HG03439 (cell line): ENCODE measurements around the gene MPPED2.

Source experiments
- ATAC-seq: cut with Tn5 transposase; IDR thresholded peaks from one replicate; pipeline ENCODE4 v1.9.1; 2021; ENCODE audit warnings: mild to moderate bottlenecking, moderate library complexity; ENCODE audit not compliant: unreplicated experiment

The MPPED2 gene

DNA sequence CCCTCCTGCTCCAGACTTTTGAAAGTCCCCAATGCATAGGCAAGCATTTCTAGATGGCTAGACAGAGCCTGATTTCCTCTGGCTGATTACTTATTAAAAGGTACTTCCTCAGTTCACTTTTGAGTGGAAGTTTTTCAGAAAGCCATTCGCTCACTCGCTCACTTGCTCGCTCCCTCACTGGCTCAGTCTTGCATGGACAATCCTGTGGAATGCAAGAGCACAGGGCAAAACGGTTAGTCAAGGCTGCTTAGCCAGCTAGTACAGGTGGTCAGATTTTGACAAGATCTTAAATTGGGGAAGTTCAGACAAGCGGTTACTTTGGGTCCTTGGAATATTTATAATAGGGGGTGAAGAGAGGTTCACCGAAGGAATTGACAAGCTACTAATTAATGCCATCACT, 162.3 kb downstream of the MPPED2 start:
- ATAC-seq = no peak

DNA sequence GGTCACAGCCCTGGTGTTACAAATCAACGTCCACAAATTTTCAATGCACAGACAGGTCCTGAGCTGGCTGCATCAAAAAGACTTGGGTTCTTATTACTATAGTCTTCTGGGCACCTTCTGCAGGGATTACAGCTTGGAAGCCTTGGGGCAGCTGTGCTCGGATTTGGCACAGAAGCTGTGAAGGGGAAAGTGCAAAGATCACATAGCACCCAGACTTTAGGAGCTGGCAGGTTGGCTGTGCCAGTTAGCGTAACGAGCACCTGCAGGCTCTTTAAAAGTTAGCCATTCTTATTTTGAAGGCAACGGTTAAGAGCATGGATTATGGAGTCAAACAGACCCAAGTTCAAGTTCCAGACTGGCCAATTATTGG, 162.9 kb downstream of the MPPED2 start:
- ATAC-seq = no peak

DNA sequence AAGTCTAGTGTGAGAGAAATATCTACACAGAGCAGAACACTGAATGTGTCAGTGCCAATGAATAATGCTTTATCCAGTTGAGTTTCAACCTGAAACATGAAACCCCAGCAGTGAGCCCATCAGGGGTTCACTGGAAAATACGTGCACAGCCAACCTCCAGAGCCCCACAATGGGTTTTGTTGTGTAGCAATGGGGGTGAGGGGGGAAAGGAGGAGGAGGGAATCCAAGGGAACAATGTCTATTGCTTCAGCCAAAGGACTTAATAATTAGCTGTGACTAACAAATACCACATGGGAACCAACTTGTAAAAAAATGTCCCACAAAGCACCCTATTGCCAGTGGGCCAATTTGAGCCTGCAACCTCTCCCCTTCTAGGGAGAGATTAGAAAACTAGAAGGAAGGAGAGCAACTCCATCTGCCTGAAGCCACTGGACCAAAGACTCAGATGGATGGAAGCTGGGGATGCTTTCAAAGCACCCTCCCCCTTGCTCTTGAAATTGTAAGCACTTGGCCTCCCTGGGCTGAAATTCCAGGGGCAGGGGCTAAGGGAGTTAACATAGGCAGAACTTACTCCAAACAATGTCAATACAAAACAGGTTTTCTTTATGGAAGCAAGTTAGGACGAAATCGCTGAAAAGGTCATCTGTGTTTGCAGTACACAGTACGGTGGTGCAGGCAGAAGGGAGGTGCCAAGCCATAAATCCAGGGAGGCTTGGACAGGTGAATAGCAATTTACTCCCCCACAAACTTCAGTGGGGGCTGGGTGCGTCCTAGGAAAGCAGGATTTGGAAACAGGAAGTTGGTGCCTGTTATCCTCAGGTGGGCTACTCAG, 163.5 kb downstream of the MPPED2 start:
- ATAC-seq = no peak

DNA sequence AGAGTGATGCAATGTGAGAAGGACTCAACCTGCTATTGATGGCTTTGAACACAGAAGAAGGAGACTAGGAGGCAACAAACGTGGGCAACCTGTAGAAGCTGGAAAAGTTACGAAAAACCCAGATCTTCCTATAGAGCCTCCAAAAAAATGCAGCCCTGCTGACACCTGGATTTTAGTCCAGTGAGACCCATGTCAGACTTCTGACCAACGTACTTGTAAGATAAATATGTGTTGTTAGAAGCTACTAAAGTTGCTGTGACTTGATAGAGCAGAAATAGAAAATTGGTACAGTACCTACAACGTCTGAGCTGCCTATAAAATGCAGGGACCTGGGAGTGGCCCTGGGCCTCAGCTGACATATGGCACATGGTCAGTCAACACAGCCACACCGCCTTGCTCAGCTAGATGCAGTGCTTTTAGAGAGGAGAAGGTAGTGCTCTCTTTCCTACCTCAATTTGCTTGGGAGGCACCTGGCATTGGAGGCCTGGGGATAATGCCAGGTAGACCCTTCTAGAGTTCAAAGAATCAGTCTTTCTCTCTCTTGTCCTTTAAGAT, 165.8 kb downstream of the MPPED2 start:
- ATAC-seq = no peak

DNA sequence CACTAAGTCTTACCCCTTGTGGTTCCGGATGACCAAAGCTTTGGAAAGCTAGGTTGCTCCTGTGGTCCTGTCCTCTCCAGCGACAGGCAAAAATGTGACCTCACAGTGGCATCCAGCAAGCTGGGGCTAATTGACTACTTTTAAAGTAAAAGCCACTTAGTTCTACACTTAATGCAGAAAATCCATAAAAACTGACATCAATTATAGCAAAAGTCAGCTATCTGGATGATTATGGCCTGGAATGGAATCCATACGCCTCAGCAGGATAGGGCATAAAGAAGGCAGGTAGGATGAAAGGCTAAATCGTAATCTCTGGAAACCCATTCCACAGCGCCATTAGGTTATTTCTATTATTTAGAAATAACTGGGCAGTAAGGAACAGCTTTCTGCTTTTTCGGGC, 171.3 kb downstream of the MPPED2 start:
- ATAC-seq = no peak

DNA sequence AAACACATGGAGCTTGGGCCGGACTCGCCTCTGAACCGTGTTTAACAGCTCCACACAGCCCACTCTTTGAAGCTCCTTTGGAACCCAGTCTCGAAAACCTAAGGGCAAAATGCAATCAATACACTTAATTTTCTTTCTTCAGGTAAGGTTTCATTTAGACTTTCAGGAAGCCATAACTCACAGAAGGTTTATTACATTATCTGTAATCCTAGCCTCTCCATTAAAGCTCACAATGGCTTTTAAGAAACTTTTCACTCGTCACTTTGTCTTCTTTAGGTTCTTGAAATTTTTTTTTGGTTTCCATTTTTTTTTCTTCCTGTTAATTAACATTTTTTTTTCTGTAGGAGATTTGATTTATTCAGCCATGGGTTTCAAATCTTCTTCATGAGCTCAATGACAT, 171.9 kb downstream of the MPPED2 start:
- no peak for ATAC-seq

DNA sequence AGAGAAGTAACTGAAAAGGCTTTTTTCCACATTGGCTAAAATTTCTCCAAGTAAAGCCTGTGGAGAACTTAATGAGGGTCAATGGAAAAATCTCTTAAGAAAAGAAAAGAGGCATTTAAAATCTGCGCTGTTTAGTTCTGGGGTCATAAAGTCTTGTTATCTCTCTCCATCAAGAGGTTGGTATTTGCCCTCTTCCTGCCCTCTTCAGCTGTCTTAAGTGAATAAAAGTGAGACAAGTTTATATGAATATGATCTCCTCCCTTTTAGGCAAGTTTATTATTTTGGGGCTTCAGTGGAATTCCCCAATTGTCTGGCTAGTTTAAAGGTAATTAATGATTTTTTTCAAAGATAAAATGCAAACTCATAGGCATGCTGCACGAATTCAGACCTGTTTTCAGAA, 173.6 kb downstream of the MPPED2 start:
- ATAC-seq = no peak

DNA sequence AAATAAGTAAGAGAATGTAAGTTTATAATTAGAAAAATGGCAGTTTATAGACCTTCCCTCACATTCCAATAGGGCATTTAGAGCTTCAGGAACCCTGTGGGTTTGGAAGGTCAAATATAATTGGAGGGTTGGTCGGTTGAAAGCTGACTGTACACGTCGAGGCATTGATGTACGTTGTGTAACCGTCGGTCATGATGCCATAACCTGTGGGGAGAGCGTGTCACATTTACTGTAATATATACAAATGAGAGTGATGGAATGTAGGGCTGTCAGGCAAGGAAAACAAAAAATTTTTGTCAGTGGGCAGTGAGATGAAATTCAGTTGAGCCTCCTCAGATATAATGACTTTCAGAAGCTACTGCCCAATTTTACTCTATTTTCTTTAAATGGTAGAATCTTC, 174.8 kb downstream of the MPPED2 start:
- no peak for ATAC-seq

DNA sequence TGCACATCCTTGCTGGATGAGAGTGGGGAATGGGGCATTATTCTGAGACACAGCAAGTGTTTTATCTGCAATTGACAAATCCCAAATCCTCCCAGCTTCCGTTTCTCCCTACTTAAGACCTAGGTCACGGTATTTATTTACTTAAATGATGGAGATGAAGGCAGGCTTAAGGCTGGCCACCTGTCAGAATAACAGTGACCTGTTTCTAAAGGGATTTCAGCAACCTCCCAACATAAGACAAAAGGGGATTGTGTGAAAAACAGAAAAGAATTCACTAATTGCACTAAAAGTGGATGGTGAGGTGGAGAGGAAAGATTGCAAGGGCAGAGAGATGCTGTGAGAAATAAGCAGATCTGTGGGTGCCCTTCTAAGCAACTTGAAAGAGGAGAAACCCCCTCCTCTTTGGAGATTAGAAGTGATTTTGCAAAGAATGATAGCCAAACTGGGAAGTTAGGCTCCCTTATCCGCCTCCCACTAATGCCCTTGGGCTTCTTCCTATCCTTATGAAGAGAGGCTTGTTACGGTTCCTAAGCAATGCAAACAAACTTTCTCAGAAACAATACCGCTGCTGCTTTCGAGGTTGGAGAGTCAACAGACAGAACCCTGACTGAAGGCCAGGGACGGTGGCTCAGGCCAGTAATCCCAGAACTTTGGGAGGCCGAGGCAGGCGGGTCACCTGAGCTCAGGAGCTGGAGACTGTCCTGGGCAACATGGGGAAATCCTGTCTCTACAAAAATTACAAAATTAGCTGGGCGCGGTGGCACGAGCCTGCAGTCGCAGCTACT, 179.0 kb downstream of the MPPED2 start:
- no peak for ATAC-seq

DNA sequence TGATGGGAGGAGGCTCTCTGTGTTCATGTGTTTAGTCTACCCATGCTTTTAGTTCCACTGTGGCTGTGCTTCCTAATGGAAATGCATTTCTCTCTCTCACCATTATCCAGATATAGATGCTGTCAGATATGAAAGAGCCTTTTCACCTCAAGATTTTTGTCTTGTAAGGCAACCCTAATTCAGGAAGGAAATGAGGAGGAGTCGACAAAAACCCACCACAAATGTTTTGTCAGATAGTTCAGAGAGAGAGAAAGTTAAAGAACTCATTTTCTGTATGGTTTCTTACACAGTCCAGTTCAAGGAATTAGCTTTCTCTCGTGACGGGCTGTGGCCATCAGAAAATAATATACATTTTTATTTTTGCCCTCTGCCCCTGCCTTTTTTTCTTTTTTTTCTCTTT, 180.8 kb downstream of the MPPED2 start:
- ATAC-seq = no peak

DNA sequence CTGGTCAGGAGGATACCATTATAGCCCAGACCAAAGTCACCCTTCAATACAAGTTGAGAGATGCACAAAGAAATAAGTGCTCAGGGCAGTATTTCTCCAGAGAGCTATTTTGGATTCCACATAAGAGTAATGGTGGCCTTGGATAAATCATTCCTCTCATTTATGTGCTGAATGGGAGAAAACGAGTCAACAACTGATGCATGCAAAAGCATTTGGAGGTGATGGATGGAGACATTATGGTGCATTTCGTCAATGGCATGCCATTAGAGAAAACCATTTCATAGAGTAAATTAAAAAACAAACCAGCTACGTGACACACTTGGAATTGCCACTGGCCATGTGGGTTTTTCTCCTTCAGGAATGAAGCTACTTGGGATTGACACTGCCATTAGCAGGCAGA, 182.0 kb downstream of the MPPED2 start:
- no peak for ATAC-seq

DNA sequence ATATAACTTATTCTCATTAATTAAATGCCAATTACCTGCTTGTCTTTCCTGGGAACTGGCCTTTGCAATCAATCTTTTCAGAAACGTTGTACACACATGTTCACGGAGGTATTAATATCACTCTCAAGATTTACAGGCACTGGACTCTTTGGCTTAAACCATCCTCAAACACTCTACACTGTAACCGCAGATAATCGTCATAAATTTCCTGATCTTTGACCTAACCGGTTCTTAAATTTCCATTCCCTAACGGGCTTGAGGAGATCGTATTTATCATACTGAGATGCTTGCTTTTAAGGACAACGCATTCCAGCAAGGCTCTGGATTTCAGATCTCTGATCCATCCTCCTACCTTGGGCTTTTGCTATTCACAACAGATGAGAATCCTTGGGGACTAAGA, 190.4 kb downstream of the MPPED2 start:
- ATAC-seq = no peak

DNA sequence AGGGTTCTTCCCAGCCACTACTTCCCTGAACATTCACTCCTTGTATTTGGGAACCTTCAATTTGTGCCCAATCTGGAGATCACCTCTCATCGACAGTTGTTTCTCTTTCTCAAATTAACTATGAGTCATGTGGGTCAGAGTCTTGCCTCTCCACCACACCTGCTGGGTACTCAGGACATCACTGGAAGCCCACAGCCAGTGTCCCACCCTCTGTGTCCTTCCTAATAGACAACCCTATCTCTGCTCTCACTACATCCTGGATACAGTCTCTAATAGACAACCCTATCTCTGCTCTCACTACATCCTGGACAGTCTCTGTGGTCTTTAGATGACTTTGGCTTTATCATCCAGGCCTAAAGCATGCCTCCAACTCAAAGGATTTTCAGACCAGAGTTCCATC, 193.1 kb downstream of the MPPED2 start:
- ATAC-seq = no peak

DNA sequence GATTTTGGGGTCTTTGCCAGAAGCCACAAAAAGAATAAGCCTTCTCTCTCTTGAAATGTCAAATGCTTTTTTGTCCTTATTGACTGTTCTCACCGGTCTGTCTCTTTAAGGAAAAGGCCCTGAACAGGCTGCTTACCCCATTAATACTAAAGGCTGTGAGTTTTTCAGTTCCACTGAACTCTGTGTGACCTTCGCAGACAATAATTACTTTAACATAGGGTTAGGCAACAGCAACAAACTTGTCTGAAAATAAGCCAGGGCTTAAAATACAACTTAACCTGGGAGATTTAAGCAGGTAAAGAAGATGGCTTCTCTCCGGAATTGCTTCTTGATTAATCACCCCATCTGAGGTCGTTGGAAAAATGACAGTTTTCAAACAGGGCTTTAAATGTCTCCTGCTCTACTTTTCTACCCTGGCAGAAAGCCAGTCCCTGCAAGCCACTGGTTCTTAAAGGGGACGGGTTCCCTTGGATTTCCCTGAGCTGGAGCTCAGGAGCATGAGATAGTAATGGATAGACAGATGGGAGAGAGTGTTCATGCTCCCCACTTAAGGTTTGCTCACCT, 193.8 kb downstream of the MPPED2 start:
- no peak for ATAC-seq

DNA sequence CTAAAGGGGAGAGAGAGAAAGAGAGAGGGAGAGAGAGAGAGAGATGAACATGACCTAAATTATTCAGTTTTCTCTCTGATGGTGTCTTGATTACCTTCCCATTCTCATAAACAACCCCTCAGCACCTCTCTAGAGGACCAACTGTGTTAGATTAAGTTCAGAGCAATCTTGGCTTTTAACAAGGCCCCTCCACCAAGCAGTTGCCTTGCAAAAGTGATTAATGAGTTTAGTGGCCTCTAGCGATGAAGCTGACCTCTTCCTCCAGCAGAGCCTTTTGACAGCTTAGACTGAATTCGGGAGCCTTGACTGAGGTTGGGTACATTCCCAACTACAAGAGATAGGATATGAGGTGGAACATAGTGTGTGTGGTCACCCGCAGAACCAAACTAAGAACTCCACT, 197.2 kb downstream of the MPPED2 start:
- ATAC-seq = no peak

DNA sequence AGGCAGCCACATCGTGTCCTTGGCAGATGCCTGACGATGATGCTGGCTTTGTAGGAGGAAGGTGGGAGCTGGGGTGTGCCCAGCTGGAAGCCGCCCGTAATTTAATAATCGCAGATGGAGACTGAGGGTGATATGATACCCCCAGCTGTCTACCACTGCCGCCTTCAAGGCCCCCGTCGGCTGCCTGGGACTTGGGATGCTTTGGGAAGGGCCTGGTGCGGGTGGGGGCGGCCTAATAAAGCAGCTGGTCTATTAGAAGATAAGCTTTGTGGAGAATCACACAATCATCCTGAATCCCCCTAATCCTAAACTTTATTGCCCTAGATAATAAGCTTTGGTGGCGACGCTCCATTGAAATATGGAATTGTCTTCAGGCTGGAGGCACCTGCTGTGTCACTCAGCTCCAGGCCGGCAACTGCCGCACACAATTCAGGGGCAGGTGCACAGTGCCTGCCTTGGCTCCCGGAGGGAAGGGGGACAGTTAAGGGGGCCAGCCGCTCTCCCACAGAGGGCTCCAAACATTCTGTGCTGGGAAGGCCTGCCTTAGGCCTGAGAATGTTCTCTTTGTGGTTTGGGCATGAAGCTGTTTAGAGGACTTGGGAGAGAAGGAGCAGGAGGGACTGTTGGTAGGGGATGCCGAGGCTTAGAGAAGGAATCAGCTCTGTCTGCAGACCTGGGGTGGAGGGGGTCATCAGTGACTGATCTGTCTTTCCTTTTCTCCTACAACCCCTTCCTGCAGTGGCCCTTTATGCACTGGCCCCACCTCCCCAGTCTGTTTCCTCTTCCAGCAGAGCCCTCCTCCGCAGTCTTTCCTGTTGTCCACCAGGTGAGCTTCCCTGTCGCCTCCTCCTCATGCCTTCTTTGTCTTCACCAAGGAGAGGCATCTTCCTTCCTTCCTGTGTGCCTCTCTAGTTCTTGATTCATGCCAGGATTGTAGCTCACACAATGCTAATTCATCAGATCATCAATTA, 198.0 kb downstream of the MPPED2 start:
- ATAC-seq = no peak

DNA sequence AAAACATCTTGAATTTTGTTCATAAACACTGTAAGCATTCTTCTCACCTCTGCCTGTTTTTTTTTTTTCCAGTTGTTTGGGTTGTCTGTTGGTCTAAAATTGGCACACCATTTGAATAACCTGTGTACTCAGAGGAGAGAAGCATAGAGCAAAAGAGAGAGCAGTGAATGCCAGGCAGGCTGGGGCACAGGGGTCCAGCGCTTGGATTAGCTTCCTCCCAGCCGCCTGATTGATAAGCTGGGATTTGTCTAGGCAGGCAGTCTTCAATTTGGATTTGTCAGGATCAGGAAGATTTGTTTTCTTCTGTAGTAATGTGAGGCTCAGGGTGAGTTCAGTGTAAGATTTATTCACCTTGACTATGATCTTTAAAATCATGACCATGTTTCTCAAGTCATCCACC, 204.3 kb downstream of the MPPED2 start:
- ATAC-seq = no peak

DNA sequence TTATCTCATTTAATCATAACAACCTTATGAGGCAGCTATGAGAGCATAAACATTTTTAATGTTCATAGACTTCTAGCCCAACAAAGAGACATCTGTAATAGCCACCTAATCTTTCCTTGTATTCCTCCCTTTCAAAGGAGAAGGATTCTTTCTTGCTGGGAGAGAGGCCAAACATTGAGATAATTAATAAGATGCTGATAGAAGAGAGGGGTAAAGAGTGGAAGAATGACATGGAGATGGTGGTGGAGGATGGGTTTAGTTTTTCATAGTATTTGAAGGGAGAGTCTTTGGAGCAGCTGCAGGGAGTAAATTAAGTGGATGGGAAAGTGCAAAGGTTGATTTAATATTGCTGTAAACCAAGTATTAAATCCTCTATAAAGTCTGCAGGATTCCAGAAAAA, 205.3 kb downstream of the MPPED2 start:
- no peak for ATAC-seq

DNA sequence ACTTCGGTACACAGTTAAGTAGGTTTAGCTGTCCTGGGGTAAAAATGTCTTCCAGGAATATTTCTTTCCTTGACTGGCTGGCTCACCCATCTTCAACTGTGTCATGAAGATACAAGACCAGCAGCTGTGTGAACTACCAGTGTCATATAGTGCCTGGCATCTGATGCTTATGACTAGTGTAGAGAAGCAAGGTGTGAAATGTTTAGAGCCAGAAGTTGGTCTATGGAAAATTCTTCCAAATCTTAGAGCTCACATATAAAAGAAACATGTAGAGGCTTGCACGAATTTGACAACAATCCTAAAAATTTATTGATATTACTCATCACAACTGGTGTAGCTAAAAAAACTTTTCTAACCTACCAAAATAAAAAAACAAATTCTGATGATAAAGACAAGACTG, 208.8 kb downstream of the MPPED2 start:
- no peak for ATAC-seq

DNA sequence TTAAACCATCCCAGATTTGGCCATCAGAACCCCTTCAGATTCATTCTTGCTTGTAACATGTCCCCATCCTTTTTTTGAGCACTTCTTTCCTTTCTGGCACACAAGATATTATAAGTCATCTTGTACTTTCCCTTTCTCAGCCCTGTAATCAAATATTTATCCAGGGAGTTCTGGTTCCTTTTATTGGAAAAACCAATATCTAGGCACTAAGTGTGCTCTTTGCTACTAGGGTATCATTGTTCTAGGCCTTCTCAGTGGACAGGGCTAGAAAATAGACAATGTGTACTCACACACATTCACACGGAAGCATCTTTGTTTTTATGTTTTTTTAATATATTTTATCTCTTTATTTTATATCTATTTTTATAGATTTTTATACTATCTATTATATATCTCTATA, 216.0 kb downstream of the MPPED2 start:
- no peak for ATAC-seq

DNA sequence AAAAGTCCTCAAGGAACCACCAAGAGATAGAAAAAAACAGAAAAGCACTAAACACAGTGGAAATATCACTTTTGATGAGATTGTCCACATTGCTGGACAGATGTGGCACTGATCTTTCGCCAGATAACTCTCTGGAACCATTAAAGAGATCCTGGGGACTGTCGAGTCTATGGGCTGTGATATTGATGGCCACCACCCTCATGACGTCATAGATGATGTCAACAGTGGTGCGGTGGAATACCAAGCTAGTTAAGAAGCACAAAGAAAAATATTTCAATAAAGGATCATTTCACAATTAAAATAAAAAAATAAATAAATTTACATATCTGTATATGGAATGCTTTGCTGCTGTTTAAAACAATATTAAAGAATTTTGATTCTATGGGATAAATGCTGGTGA, 217.8 kb downstream of the MPPED2 start:
- no peak for ATAC-seq
